ENCODE results near the gene NR3C1.

NR3C1 gene

DNA sequence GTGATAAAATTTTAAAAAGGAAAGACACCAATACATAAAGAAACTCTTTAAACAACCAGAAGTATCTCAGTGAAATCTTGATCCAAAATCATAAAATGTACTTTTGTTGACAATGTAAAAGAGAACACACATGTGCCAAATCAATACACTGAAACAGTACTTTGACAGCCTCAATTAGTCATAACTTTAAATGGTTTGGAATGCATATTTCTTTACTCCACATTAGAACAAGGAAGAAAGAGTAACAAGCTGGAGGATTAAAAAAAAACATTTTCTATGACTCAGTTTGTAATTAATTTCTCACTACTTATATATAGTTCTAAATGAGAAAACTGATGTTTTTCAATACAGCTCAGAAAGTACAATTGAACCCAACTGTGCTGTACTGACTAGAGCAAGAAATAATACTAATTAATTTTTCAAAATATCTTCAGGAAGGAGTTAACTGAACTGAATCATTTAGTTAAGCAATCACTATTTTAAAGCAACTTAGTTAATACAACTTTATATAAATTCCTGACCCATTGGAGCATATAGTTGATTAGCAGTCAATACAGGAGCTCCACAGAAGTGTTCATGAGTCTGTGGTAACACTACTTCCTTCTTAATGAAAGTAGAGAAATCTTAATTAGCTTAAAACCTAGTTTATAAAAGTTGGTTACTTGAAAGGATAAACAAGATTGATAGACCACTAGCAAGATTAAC is 101.0 kb downstream of the NR3C1 start:
- no peak for DNase-seq
- H3K9me3 ChIP-seq = peaks cover 0 to 6% (median 0%) of the 10 kb centered on the region in 3 donors
- no peak for TF ChIP-seq CTCF (IDR thresholded peaks at IDR 0.05)
- no peak overlapping the region for H3K4me3 ChIP-seq
- intact Hi-C loops (cut with DNase I; ENCODE audit: low total_unique reads) = no loop called here
- H3K27ac ChIP-seq = no peak overlapping the region
- no peaks in the 10 kb centered on the region for H3K27me3 ChIP-seq
- peaks cover 8 to 27% (median 20%) of the 10 kb centered on the region in 3 donors for H3K36me3 ChIP-seq
- H3K4me1 ChIP-seq = peaks cover 0 to 31% (median 4%) of the 10 kb centered on the region in 4 donors

DNA sequence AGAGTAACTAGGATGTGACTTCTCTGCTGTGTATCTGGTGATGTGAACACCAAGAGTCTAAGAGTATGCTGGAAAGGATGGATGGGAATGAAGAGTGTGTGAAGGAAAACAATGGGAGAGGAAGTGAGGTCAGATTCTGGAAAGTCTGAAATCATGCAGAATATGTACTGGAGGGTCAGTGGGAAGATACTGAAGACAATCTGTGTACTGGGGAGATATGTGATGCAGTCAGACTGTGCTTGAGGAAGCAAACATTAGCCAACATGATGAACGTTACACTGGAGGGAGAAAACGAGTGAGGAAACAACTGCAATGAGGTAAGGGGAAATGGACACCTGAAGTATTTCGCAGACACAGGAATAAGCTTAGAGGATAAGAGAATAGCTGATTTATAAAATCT is 105.7 kb downstream of the NR3C1 start:
- no peaks in the 10 kb centered on the region for H3K27me3 ChIP-seq
- intact Hi-C loops (cut with DNase I; ENCODE audit: low total_unique reads) = no loop called here
- H3K36me3 ChIP-seq = peaks cover 30 to 57% (median 54%) of the 10 kb centered on the region in 3 donors
- H3K27ac ChIP-seq = no peak overlapping the region
- no peak overlapping the region for H3K4me3 ChIP-seq
- no peaks in the 10 kb centered on the region for H3K9me3 ChIP-seq
- no peak for DNase-seq
- TF ChIP-seq CTCF (IDR thresholded peaks at IDR 0.05) = no peak
- peaks cover 0 to 14% (median 2%) of the 10 kb centered on the region in 4 donors for H3K4me1 ChIP-seq

- DNase-seq = no peak
- no peak for TF ChIP-seq CTCF (IDR thresholded peaks at IDR 0.05)
- H3K4me1 ChIP-seq = no peaks in the 10 kb centered on the region
- no peak overlapping the region for H3K27ac ChIP-seq
- H3K27me3 ChIP-seq = no peaks in the 10 kb centered on the region
- H3K4me3 ChIP-seq = no peak overlapping the region
- intact Hi-C loops (cut with DNase I; ENCODE audit: low total_unique reads) = no loop called here
- H3K36me3 ChIP-seq = peaks cover 8 to 44% (median 25%) of the 10 kb centered on the region in 3 donors
- H3K9me3 ChIP-seq = no peaks in the 10 kb centered on the region
Measured at GRCh38 chr5:143290125-143290524, 113.4 kb downstream of the NR3C1 start.

DNA sequence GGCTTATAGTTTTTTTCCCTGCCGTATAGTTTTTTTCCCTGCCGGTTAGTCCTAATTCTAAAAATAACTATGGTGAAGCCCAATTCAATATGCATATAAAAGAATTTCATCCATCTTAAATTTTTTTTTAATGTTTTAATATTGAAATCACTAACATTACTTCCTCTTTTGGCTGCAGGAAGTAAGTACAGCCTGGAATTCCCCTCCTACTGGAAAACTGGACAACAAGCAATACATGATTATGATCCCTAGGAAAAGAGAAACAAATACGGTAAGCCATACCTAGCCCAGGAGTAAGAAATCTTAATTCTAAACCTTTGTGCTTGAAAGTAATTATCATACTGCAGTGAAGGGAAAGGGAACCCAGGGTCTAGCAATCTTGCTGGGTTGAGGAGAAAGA is 119.0 kb downstream of the NR3C1 start:
- no peak for TF ChIP-seq CTCF (IDR thresholded peaks at IDR 0.05)
- no peaks in the 10 kb centered on the region for H3K27me3 ChIP-seq
- H3K36me3 ChIP-seq = peaks cover 14 to 39% (median 26%) of the 10 kb centered on the region in 3 donors
- intact Hi-C loops (cut with DNase I; ENCODE audit: low total_unique reads) = no loop called here
- no peak for DNase-seq
- no peak overlapping the region for H3K4me3 ChIP-seq
- no peak overlapping the region for H3K27ac ChIP-seq
- H3K9me3 ChIP-seq = peaks cover 0 to 4% (median 0%) of the 10 kb centered on the region in 3 donors
- no peaks in the 10 kb centered on the region for H3K4me1 ChIP-seq

GRCh38 chr5:143284002-143284401 is 119.5 kb downstream of the NR3C1 start:
- peaks cover 0 to 4% (median 0%) of the 10 kb centered on the region in 3 donors for H3K9me3 ChIP-seq
- no peak for DNase-seq
- no peaks in the 10 kb centered on the region for H3K27me3 ChIP-seq
- intact Hi-C loops (cut with DNase I; ENCODE audit: low total_unique reads) = no loop called here
- H3K27ac ChIP-seq = no peak overlapping the region
- peaks cover 14 to 39% (median 30%) of the 10 kb centered on the region in 3 donors for H3K36me3 ChIP-seq
- no peaks in the 10 kb centered on the region for H3K4me1 ChIP-seq
- no peak overlapping the region for H3K4me3 ChIP-seq
- no peak for TF ChIP-seq CTCF (IDR thresholded peaks at IDR 0.05)

Measured in tibial artery (tissue), 4 donors.